Panc1 (cell line): ENCODE results near the gene HNRNPF. TPM values are rescaled to one million over a fixed set of nuclear protein-coding genes. Genes with fewer than 3 reads are reported as not detected.

Source experiments
- ATAC-seq: fragments of 200-7000 bp; cut with Tn5 transposase; 2 replicates; pipeline ENCODE4 v1.9.1; 2020; ENCODE audit warnings: mild to moderate bottlenecking, moderate library complexity
- BruUV-seq: library from RNA; stranded (reverse); fragments of 400-500 nt; replicated peaks from 2 replicates; lab custom pipeline; 2021; lab: Mats Ljungman, UMichigan
- CTCF ChIA-PET: fragments of 300-600 bp; sonication (Branson Sonifier 250); formaldehyde crosslinking; loops from one replicate; lab custom pipeline; 2022; ENCODE audit warnings: antibody characterized with exemption; lab: Charles Lee
- POLR2A ChIA-PET: fragments of 300-600 bp; sonication (Branson Sonifier 250); formaldehyde crosslinking; loops from one replicate; lab custom pipeline; 2022; ENCODE audit warnings: antibody characterized with exemption; lab: Charles Lee
- DNase-seq: peaks from one replicate; pipeline ENCODE4 v3.0.0-alpha.2; 2010; ENCODE audit warnings: low read depth, low spot score
- H3K27ac ChIP-seq: 2 replicates; pipeline ENCODE4 v1.5.1; 2011; ENCODE audit warnings: mild to moderate bottlenecking, low read length, inconsistent platforms
- H3K27me3 ChIP-seq: fragments of 200-500 bp; sonication (Bioruptor generic); 2 replicates; pipeline ENCODE4 v1.6.0; 2014; ENCODE audit warnings: low read length, inconsistent platforms; ENCODE audit not compliant: control insufficient read depth, insufficient read depth
- H3K36me3 ChIP-seq: fragments of 200-500 bp; sonication (Bioruptor generic); 2 replicates; pipeline ENCODE4 v1.5.1; 2014; ENCODE audit warnings: inconsistent platforms, mild to moderate bottlenecking, low read length, moderate library complexity; ENCODE audit not compliant: control insufficient read depth, insufficient read depth
- H3K4me1 ChIP-seq: 2 replicates; pipeline ENCODE4 v1.5.1; 2011; ENCODE audit warnings: inconsistent platforms, mild to moderate bottlenecking, low read length, moderate library complexity; ENCODE audit not compliant: control insufficient read depth, insufficient read depth
- H3K4me3 ChIP-seq, 2 experiments: 2 replicates each; pipeline ENCODE4 v1.5.1; 2011 to 2012; ENCODE audit warnings: low read depth in 2 of 2, low read length in 2 of 2, mild to moderate bottlenecking in 2 of 2, inconsistent platforms in 1 of 2, moderate library complexity in 1 of 2
- H3K9me3 ChIP-seq: fragments of 200-500 bp; sonication (Bioruptor generic); 2 replicates; pipeline ENCODE4 v1.5.1; 2014; ENCODE audit warnings: low read depth, mild to moderate bottlenecking, inconsistent platforms, low read length, moderate library complexity; ENCODE audit not compliant: control insufficient read depth, insufficient read depth
- POLR2AphosphoS5 ChIP-seq: IDR thresholded peaks from 2 replicates; pipeline ENCODE4 v1.6.1; 2012; ENCODE audit warnings: mild to moderate bottlenecking, low read depth, low read length, moderate library complexity
- SIN3A ChIP-seq: IDR thresholded peaks from 2 replicates; pipeline ENCODE4 v1.6.1; 2012; ENCODE audit warnings: low read depth, mild to moderate bottlenecking, low read length, moderate library complexity, borderline replicate concordance; ENCODE audit not compliant: insufficient read depth
- TCF7L2 ChIP-seq: IDR thresholded peaks from 2 replicates; pipeline ENCODE4 v1.6.1; 2011; ENCODE audit warnings: mild to moderate bottlenecking, low read depth, low read length, inconsistent platforms
- in situ Hi-C: cut with HindIII; loops from 2 replicates; pipeline ENCODE4 v1.10.0; 2016; ENCODE audit warnings: low sequenced_read_pairs, low pct_unique_long_range_greater_than_20kb
- intact Hi-C: fragments of 100-400 bp; cut with micrococcal nuclease; formaldehyde crosslinking; loops from one replicate; pipeline ENCODE4 v1.10.0; 2022; ENCODE audit not compliant: unreplicated experiment
- total RNA-seq: library from RNA; stranded (reverse); gene quantifications from one replicate; pipeline ENCODE4 v1.2.1, GENCODE V29; 2021; ENCODE audit not compliant: unreplicated experiment
- TF ChIP-seq, protein P1 (sequence below): fragments of 450-650 bp; IDR thresholded peaks from 2 replicates; pipeline ENCODE4 v1.5.1; 2017; ENCODE audit warnings: mild to moderate bottlenecking
- TF ChIP-seq, protein P2 (sequence below), 2 experiments: IDR thresholded peaks; 2 replicates each; pipeline ENCODE4 v1.6.1; 2011 to 2012; ENCODE audit warnings: low read depth in 2 of 2, control low read depth in 1 of 2, low read length in 1 of 2, mild to moderate bottlenecking in 1 of 2, moderate library complexity in 1 of 2; ENCODE audit not compliant: insufficient read depth in 1 of 2

Gene HNRNPF
- total RNA-seq, 1 experiment from 2014 or later: 466 TPM

DNA sequence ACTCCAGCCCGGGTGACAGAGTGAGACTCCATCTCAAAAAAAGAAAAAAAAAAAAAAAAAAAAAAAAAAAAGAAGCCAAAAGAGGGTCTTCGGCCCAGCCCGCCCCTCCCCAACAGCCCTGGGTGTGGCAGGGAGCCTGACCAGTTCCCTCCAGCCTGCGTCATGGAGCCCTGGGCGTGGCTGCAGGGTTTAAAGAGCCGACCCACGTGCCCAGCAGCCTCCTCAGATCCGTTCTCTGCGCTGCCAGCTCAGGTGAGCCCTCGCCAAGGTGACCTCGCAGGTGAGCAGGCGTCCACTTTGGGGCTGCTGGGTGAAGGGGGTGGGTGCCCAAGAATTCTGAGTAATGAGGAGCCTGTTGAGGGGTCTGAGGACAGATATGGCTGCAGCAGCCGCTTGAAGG is 37.6 kb downstream of the HNRNPF start, which contains the start of gene FXYD4:
FXYD4 (plus strand) TSS at position 219 of the 400 bp plus-strand sequence. CDS start 2,111 bp downstream, outside the sequence.
- Histone ChIP-seq H3K27ac (no peak within 1 kb of the TSS), H3K4me1 (no peaks in the 10 kb centered on the region), H3K9me3 (no peaks in the 10 kb centered on the region), H3K27me3 (no peaks in the 10 kb centered on the region), H3K4me3 (no peak within 1 kb of the TSS), H3K36me3 (no peaks in the 10 kb centered on the region)
- TF ChIP-seq TCF7L2 (no peak), POLR2AphosphoS5 (no peak), SIN3A (no peak)
- TF ChIP-seq, protein P1, sequence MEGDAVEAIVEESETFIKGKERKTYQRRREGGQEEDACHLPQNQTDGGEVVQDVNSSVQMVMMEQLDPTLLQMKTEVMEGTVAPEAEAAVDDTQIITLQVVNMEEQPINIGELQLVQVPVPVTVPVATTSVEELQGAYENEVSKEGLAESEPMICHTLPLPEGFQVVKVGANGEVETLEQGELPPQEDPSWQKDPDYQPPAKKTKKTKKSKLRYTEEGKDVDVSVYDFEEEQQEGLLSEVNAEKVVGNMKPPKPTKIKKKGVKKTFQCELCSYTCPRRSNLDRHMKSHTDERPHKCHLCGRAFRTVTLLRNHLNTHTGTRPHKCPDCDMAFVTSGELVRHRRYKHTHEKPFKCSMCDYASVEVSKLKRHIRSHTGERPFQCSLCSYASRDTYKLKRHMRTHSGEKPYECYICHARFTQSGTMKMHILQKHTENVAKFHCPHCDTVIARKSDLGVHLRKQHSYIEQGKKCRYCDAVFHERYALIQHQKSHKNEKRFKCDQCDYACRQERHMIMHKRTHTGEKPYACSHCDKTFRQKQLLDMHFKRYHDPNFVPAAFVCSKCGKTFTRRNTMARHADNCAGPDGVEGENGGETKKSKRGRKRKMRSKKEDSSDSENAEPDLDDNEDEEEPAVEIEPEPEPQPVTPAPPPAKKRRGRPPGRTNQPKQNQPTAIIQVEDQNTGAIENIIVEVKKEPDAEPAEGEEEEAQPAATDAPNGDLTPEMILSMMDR: no peak
- TF ChIP-seq, protein P2, sequence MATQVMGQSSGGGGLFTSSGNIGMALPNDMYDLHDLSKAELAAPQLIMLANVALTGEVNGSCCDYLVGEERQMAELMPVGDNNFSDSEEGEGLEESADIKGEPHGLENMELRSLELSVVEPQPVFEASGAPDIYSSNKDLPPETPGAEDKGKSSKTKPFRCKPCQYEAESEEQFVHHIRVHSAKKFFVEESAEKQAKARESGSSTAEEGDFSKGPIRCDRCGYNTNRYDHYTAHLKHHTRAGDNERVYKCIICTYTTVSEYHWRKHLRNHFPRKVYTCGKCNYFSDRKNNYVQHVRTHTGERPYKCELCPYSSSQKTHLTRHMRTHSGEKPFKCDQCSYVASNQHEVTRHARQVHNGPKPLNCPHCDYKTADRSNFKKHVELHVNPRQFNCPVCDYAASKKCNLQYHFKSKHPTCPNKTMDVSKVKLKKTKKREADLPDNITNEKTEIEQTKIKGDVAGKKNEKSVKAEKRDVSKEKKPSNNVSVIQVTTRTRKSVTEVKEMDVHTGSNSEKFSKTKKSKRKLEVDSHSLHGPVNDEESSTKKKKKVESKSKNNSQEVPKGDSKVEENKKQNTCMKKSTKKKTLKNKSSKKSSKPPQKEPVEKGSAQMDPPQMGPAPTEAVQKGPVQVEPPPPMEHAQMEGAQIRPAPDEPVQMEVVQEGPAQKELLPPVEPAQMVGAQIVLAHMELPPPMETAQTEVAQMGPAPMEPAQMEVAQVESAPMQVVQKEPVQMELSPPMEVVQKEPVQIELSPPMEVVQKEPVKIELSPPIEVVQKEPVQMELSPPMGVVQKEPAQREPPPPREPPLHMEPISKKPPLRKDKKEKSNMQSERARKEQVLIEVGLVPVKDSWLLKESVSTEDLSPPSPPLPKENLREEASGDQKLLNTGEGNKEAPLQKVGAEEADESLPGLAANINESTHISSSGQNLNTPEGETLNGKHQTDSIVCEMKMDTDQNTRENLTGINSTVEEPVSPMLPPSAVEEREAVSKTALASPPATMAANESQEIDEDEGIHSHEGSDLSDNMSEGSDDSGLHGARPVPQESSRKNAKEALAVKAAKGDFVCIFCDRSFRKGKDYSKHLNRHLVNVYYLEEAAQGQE (IDR thresholded peaks at IDR 0.05; ENCODE audit: insufficient read depth in 1 of 2, low read depth in 2 of 2, low read length in 1 of 2): no peak
- BruUV-seq: no TSS peak
- DNase-seq: no peak
- in situ Hi-C loops: no loop called here
- ChIA-PET POLR2A (no interaction called here), CTCF (interaction anchor here (0.6 kb wide), 1 partner anchor 12 kb away, joined by 4 read pairs; no protein-coding TSS in a partner anchor)
- intact Hi-C loops: no loop called here
- no peak for ATAC-seq

DNA sequence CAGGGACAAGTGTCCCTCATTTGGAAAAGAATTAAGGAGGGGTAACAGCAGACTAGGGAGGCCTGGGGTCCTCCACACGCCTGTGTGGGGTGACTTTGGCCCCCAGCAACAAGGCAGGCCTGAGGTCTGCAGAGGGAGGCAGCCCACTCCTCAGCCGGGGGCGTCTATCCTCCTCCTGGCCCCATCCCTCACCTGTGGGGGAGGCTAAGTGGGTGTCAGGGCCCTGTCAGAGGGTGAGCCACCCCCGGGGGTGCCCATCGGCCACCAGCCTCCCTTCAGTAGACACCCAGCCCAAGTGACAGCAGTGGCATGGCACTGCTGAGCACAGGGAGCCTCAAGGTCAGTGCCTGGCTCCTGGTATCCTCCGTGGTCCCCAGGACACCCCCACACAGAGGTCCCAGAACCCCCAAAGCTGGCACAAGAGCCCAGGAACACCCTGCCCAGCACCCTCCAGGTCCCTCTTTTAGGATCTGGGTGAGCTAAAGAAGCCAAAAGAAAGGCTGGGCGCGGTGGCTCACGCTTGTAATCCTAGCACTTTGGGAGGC is 38.2 kb downstream of the HNRNPF start:
- H3K27me3 ChIP-seq: no peaks in the 10 kb centered on the region
- TF ChIP-seq, protein P2 (IDR thresholded peaks at IDR 0.05; ENCODE audit: insufficient read depth in 1 of 2, low read depth in 2 of 2, low read length in 1 of 2): no peak
- no peak for TF ChIP-seq SIN3A
- TF ChIP-seq, protein P1: no peak
- TF ChIP-seq TCF7L2: no peak
- TF ChIP-seq POLR2AphosphoS5: no peak

More for the DNA sequence above, 38.2 kb downstream of the HNRNPF start:
- in situ Hi-C loops: no loop called here
- POLR2A ChIA-PET: no interaction called here
- ATAC-seq (0 out of 2 replicates have a peak, but pooled peaks have one; percentile 12), DNase-seq (no peak)
- Histone ChIP-seq H3K36me3 (no peaks in the 10 kb centered on the region), H3K4me1 (no peaks in the 10 kb centered on the region), H3K9me3 (no peaks in the 10 kb centered on the region), H3K4me3 (no peak overlapping the region), H3K27ac (no peak overlapping the region)
- CTCF ChIA-PET: interaction anchor here (0.6 to 0.7 kb wide), 2 partner anchors 11 to 92 kb away, joined by 3 to 4 read pairs; no protein-coding TSS in a partner anchor
- intact Hi-C loops: no loop called here
- no TSS peak for BruUV-seq
